Measurements from ENCODE around the gene COL5A2. TPM values are rescaled to one million over a fixed set of nuclear protein-coding genes. Genes with fewer than 3 reads are reported as not detected.
A peak's percentile ranks its signal among the peaks of the same experiment; 100 is the strongest.

The COL5A2 gene
- total RNA-seq, 1 donor from 2014 or later, result 607 TPM

DNA sequence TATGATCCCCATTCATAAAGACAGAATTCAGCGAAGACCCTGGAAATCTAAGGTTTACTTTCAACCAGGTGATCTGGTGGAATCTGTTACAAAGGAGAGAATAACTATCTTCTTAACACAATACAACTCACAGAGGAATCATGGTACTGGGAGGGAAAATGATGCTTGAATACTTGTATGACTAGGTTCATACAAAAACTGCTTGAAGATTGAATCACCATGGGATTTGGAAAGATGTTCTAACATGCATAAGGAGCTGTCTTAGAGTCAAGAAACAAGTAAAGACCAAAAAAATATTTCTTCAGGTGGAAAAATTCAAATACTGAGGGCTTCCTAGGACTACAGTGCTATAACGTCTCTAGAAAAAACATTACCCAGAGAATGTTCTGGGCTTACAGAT is 32.2 kb downstream of the COL5A2 start:
- DNase-seq, result no peak

DNA sequence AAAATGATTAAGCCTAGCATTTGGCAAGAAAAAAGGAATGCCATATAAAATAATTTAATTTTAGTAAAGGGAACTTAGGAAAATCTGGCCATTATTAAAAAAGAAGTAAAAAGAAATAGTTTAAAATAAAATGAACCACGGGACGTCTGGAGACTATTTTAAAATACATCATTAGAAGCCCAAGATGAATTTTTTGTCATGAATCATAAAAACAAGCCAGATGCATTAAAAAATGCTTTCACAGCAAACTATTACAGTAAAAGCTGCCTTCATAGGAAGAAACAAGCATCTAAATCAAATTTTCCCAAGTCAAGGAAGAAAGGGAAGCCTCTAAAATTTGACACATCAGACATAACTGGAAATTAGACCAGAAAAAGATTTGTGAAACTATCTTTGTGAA is 33.0 kb downstream of the COL5A2 start:
- DNase-seq, result no peak

DNA sequence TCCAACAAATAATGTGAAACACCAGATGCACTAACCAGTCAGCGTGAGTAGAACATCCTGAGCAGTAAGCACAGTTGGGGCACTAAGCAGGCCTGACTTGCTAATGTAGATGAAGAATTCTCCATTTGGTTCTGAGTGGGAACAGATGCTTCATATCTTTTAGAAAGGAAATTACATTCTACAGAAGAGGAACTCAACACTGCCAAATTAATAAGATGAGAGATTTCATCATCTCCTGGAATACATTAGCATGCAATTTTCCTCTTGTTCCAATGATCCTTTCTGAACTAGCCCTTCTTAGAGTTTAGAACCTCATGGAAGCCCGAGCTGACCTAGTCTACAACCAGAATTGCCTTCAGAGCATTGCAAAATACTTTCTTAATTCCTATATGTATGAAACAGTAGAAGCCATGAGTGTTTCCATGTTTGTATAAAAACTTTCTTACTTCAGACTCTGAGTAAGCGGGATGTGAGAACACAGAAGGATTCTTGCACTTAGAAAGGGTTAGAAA is 34.8 kb downstream of the COL5A2 start:
- DNase-seq, result no peak

GRCh38 chr2:189143925-189144324 is 35.6 kb downstream of the COL5A2 start:
- peak; percentile 55 for DNase-seq

DNA sequence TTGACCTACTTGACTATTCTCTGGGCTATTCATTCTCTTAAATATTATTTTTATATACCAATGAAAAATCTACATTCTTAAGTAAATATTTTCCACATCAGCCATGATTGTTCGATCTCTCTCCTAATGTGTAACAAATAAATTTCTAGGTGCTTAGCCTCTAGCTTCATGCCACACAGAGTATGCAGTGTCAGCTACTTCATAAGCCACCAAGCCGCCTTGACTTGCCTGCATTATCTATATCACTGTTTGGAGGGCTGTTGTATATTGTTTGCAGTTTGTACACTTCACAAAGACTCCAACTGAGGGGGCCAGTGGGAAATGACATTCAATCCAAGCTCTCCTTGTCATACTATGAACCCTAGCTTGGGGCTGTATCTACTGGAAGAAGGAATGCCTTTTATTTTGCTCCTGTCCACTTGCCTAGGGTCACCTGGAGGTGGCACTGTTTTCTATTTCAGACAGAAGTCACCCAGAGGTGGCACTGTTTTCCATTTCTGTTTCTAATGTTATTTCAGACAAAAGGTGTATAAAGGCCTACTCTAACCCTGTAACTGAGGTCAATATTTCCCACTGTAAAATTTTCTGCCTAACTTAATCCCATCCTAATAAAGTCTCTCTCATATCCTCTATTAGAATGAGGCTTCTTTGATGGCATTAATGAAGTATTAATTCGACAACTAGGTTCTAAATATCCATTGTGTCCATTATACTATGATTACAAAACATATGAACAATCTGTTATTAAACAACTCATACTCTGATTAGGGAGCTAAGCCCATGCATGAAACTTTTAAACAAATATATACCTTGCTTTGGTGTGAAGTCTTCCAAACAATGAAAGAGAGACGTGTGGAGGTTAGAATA is 36.4 kb downstream of the COL5A2 start:
- no peak for DNase-seq

DNA sequence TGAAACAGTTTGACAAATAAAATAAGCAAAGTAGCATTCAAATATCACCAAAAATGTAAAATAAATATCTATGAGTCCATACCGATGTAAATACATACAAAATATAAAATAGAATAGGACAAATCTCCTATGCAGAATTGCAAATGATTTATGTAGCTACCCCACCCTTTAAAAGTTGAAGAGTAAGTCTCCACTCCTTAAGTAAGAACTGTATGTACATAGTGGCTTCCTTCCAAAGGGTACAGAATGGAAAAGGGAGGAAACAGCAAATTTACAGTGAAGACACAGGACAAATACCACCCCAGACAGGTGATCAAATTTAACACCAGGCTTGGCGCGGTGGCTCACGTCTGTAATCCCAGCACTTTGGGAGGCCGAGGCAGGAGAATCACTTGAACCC is 40.8 kb downstream of the COL5A2 start:
- no peak for DNase-seq

DNA sequence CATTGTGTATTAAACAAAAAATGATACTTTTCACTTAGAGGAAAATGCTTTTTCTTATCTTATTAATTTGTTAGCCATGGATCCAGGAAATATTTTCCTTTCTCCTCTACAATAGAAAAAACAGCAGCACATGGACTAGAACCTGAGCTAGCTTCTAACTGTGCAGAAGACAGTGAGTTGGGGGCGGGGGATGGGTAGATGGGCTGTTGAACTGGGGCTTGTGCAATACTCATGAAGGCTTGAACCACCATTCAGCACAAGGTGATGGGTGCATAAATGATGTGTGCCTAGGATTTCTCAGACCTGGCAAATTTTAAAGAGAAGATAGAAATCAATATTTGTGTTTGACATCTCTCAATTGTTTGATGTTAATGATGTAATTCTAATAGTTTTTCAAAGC is 42.0 kb downstream of the COL5A2 start:
- DNase-seq, result no peak

GRCh38 chr2:189134485-189134884 is 45.1 kb downstream of the COL5A2 start:
- no peak for DNase-seq

- DNase-seq, result no peak
Observed at GRCh38 chr2:189131991-189132390, 47.6 kb downstream of the COL5A2 start.

DNA sequence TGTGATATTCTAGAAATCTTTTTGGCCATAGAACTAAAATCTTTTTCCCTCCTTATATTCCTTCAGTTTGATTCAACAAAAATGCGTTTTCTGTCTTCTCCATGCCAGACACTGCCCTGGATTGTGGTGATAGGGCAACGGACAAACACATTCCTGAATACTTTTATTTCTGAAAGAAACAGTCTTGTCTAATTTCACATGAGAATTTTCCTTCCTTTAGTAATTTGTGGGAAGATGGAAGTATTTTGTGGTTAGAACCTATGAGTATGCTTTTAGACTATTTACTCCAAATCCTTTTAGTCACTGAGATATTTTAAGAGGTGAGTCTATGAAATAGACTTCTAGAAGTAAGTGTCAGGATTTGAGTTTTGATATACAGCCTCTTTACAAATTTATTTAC is 49.6 kb downstream of the COL5A2 start:
- DNase-seq, result no peak

DNA sequence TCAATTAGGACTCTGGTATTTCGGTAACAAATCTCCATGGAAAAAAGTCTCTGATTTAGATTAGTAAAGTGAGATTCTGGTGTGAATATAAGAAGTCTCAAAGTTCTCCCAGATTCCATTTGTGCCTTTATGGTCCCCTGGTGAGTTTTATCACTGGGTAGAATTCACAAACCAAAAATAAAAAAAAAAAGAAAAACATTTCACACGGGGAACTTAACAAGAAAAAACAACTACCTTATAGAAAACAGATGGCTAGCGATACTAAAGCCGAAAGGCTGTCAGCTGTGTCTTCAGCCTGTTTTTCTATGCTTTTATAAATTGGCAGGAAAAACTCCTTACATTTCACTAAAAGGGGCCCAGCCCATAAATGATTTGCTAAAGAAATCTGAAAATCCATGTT is 50.6 kb downstream of the COL5A2 start:
- DNase-seq, result peak; percentile 64

DNA sequence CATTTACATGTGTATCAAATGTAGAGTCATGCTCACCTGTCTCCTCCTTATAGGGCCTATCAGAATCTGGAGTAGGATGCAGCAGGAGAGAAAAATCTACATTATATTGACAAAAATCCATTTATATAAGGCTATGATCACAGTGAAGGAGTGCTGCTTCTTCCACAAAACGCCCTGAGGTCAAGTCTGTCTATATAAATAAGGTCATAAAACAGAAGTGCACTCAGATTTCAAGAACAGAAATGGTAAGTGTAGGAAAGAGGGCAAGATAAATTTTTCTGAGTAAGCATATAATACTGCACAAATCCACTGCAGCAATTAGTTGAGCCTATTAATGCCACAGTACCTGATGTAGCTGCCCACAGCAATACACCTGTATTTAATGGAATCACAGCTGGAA is 51.8 kb downstream of the COL5A2 start:
- no peak for DNase-seq

- DNase-seq, result no peak
Observed at GRCh38 chr2:189125195-189125594, 54.4 kb downstream of the COL5A2 start.

DNA sequence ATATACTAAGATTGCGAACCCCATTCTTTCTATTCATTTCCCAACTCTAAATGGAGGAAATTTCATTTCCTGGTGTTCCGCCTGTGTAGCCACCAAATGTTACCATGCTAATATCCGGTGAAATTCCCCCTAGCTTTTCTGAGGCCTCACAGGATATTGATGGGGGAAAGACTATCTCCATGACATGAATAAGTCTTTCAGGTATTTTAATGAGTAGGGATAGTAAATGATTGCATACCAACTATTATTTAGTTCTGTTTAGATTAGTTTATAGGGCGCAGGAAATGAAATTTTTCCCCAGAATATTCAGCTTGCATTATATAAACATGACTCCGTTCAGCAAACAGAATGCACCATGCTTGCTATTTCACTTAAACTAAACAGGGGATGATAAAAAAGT is 55.4 kb downstream of the COL5A2 start:
- DNase-seq, result no peak

DNA sequence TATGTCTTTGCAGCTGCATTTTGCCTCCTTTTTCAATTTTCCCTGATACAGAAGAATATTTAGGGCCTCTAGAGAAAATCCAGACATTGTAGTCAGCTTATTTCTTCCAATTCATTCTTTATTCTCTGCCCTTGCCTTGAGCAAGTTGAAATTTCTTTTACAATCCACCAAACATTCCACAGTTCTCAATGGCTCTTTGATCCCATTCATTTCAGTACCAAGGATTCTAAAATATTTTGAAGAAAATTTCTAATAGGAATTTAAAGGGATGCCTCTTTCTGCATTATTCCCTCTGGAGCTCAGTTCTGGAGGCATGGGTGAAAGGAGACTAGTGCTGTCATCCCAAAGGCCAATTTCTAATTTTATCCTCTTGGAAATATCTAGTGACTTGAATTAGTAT is 61.2 kb downstream of the COL5A2 start:
- no peak for DNase-seq

DNA sequence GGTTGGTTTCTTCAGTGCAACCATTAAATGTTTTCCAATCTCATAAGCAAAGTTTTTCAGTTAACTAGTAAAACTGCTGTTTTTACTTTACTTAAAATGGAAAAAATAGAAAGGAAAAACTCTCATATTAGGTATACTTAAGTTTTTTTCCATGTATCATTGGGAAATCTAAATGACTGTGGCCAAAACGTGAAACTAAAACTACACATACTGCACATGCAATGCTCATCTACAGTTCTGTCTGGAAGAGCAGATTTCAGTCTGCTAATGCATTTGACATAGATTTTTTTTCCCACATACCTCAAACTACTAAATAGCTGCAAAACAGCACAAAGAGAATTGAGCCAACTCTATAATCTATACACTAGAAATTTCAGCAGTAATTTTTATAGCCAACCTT is 62.6 kb downstream of the COL5A2 start:
- peak; percentile 32 for DNase-seq

GRCh38 chr2:189116087-189116486 is 63.5 kb downstream of the COL5A2 start:
- no peak for DNase-seq

DNA sequence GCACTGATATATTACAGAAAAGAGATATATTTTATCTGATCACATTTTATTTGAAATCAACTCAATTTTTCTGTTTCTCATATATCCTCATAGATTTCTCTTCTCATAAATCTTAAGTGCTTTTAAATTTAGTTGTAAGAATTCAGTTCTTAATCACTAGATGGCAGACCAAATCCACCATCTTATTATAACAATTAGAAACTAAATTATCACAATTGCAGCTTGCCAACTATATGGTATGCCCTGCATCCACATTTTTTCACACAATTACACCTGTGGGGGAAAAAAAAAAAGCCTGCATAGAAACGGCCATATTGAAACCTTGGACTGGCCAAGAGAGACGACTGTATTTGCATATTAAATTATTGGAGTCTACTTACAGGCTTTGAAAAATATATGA is 64.4 kb downstream of the COL5A2 start:
- peak; percentile 59 for DNase-seq

GRCh38 chr2:189113963-189114362 is 65.6 kb downstream of the COL5A2 start:
- no peak for DNase-seq

- no peak for DNase-seq
Observed at GRCh38 chr2:189111063-189111715, 68.4 kb downstream of the COL5A2 start.

GRCh38 chr2:189109921-189110397 is 69.6 kb downstream of the COL5A2 start:
- DNase-seq, result no peak

- DNase-seq, result no peak
Observed at GRCh38 chr2:189104934-189105333, 74.6 kb downstream of the COL5A2 start.

DNA sequence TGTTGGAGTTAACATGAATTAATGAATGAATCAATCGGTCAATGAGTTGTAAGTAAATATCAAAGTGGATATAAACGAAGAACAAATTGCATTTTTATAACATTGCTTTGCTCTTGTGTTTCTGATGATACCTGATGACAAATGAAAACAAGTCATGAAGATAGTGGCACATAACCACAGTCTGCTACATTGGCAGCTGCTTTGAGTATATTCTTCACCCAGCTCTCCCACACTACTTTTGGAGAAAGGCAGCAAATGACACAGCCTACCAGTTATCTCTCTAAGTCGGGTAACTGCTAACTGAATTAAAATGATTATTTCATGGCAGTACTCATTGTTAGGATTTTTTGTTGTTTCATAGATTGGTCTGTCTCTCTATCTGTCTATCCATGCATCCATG is 76.8 kb downstream of the COL5A2 start:
- DNase-seq, result no peak

GRCh38 chr2:189097934-189098333 is 81.6 kb downstream of the COL5A2 start:
- DNase-seq, result no peak
